ENCODE data around the gene SLC12A8.

The SLC12A8 gene

GRCh38 chr3:125052624-125053303 lies 159.8 kb downstream of the SLC12A8 start:
- H3K4me3 ChIP-seq (ENCODE audit: low read length) = peak overlapping the region; percentile 1
- no peak for TF ChIP-seq CTCF (IDR thresholded peaks at IDR 0.05; ENCODE audit: insufficient read depth, low read depth, low read length, missing control alignments)
- peak; percentile 56 for DNase-seq (ENCODE audit: low read depth)

DNA sequence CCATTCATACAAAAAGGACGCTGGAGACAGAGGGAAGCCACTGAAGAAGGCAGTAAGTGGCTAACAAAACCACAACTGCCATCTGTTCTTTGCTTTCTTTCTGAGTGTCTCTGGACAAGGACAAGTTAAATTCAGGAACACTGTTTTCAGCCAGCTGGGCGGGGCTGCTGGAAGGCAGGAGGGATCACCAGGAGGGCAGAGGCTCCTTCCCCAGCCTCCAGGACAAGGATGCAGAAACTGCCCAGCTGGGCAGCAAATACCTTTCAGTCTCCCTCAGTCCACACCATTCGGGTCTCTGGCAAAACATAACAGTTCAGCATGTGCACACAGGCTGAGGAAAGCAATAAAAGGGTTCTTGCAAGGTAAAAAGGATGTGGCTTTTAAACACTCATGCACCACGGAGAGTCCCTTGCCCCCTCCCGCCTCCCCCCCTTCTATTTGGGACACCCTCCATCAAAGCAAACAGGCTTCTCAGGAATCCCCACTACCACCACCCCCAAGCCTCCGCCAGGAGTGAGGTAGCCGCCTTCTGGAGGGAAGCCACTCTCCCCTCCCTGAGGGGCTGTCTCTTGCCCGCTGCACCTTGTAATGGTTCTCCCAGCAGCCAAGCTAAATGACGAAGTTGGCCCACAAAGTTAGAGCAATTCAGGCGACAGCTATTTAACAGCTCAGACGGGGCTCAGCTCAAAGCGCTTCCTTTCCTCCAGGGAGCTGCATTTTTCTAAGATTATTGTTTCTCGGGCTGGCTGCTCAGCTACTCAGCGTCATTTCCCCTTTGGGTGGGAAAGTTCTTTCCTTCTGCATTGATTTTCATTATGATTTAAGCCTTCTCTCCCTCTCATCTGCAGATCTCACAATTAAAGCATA lies 160.6 kb downstream of the SLC12A8 start:
- H3K4me3 ChIP-seq (ENCODE audit: low read length) = peak overlapping the region; percentile 1
- no peak for TF ChIP-seq CTCF (IDR thresholded peaks at IDR 0.05; ENCODE audit: insufficient read depth, low read depth, low read length, missing control alignments)
- DNase-seq (ENCODE audit: low read depth) = peak; percentile 82

DNA sequence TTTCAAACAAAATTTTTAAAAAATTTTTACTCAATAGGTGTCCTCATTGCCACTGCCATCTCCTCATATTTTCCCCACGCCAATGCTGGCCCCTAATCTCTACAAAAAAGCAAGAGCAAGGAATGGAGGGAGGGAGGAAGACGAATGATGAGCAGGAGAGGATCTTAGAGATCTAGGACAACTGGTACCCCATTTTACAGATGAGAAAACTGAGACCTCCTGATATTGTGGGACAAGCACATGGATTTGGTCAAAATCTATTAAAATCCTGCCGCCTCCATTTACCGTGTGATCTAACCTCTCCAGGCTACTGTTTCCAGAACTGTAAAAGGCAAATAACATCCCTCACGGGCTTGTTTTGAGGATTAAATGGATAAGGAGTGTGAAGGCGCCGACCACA lies 161.3 kb downstream of the SLC12A8 start:
- no peak for DNase-seq (ENCODE audit: low read depth)
- TF ChIP-seq CTCF (IDR thresholded peaks at IDR 0.05; ENCODE audit: insufficient read depth, low read depth, low read length, missing control alignments) = no peak
- no peak overlapping the region for H3K4me3 ChIP-seq (ENCODE audit: low read length)

DNA sequence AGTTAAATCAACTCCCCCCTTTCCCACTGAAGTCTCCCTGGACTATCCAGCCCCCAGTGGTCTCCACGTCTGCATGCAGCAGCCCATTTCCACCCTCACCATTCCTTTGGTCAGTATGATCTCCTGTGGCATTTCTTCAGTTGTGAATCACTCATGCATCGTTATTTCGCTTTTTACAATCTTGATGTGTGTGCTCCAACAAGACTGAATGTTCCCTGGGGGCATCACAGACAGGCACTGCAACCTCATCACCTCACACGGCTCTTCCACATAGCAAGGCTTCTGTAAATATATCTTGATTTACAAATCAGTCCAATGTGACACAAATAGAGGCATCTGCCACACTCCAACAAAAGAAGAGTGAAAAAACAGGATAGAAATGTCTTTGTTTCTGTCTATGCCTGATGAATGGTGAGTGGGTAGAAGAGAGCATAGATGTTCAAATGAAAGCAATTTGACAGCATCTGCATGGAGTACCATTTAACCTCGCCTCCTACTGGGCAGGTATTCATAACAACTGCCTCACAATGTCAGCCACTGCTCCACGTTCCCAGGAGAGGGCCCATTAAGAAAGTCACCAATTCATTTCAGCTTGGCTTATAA lies 162.0 kb downstream of the SLC12A8 start:
- TF ChIP-seq CTCF (IDR thresholded peaks at IDR 0.05; ENCODE audit: insufficient read depth, low read depth, low read length, missing control alignments) = no peak
- no peak for DNase-seq (ENCODE audit: low read depth)
- H3K4me3 ChIP-seq (ENCODE audit: low read length) = no peak overlapping the region

- peak; percentile 81 for DNase-seq (ENCODE audit: low read depth)
- TF ChIP-seq CTCF (IDR thresholded peaks at IDR 0.05; ENCODE audit: insufficient read depth, low read depth, low read length, missing control alignments) = no peak
- H3K4me3 ChIP-seq (ENCODE audit: low read length) = no peak overlapping the region
These were observed 164.3 kb downstream of the SLC12A8 start for GRCh38 chr3:125048282-125048681.

- TF ChIP-seq CTCF (IDR thresholded peaks at IDR 0.05; ENCODE audit: insufficient read depth, low read depth, low read length, missing control alignments) = peak; percentile 19
- H3K4me3 ChIP-seq (ENCODE audit: low read length) = no peak overlapping the region
- peak; percentile 67 for DNase-seq (ENCODE audit: low read depth)
These were observed 166.6 kb downstream of the SLC12A8 start for GRCh38 chr3:125045965-125046364.

All from epithelial cell of esophagus (primary cell).